ENCODE measurements around the gene RAI1.

RAI1 gene

DNA sequence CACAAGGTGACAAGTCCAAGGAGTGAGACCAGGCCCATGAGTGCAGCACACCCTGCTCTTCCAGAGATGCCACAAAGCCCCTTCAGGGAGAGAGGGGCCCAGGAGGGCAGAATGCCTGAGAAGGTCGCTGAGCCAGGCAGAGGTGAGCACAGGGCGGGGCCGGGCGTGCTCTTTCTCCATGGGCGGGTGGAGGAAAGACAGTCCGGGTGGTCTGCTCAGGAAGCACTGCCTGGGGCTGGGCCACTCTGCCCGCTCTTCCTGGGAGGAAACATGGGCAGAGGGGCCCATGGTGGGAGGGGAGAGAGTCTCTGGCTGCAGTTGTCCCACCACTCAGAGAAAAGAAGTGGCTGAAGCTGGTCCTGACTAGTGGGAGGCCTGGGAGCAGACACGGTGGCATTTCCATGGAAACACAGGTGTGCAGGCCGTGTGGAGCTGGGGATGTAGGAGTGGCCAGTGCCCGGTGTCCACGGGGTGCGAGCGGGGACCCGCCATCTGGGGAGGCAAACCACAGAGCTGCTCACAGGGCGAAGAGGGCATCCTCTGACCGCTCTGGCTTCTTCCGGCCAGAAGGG, 165.9 kb downstream of the RAI1 start:
- DNase-seq (ENCODE audit: low spot score), result no peak

DNA sequence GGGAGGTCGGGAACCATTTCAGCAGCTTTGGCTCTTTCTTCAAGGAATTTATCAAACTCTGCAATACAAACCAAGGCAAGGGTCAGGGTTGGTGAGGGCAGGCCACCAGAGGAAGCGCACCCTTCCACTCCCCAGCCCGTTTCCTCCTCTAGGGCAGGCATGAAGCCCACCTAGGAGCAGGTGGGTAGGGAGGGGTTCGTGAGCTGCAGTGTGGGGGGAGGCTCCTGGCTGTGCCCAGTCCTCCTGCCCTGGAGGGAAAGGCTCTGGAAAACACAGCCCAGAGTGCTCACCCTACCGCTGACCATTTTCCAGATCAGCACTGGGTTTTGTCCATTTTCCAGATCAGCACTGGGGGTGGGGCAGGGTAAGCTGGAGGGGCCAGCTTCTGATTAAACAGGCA, 166.5 kb downstream of the RAI1 start:
- DNase-seq (ENCODE audit: low spot score), result no peak

DNA sequence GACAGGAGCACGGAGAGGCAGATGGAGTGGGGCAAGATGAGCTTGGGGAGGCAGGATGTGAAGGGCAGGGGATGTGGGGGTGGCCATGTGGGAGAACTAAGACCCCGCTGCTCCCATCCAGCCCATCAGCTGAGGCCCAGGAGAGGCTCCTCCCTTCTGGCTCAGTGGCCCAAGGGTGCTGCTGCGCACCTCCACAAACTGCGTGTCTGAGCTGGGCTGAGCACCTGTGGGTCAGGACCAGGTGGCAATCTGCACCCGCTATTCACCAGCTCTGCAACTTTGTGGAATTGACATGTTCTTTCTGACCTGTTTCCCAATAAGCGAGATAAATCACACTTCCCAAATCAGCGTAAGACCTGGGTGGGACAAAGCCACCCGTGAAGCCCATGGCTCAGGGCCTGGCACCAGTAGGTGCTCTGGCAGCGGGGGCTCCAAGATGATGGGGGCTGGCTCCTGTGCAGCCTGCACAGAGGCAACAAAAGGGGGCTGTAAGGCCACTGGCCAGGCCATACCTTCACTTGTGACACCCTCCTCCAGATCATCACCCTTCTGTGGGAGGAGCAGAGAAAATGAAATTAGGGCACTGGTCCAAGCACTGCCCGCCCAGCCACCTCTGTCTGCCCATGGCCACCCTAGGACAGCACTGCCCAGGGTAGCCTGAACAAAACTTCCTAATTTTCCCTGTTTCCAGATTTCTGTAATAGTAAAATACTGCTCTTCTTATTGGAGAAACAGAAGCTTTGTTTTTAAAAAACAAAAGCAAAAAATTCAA, 167.2 kb downstream of the RAI1 start:
- DNase-seq (ENCODE audit: low spot score), result no peak

DNA sequence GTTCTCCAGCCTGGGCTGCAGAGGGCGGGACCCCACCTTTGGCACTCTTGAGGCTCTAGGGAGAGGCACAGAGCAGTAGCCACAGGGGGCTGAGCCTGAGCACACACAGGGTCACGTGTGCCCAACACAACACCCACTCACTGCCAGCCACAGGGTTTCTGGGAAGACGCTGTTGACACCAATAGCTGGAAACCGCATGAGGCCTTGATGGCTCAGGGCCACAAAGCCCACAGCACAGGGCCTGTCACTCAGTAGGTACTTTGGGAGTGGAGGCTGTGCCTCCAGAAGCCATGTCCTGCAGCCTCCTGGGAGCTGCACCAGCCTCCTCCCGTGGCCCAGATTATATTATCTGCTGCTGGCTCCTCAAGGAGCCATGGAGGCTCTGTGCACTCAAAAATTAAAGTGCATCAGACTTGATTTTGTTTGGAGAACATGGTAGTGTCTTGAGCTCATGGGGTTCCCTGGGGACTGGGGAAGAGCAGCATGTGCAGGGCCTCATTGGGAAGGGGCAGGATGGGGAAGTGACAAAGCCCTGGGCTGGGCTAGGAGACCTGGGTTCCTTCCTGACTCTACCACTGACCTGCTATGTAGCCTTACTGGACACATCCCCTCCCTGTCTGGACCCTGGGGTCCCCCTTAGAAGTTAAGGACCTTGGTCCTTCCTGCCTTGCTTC, 168.0 kb downstream of the RAI1 start:
- no peak for DNase-seq (ENCODE audit: low spot score)

DNA sequence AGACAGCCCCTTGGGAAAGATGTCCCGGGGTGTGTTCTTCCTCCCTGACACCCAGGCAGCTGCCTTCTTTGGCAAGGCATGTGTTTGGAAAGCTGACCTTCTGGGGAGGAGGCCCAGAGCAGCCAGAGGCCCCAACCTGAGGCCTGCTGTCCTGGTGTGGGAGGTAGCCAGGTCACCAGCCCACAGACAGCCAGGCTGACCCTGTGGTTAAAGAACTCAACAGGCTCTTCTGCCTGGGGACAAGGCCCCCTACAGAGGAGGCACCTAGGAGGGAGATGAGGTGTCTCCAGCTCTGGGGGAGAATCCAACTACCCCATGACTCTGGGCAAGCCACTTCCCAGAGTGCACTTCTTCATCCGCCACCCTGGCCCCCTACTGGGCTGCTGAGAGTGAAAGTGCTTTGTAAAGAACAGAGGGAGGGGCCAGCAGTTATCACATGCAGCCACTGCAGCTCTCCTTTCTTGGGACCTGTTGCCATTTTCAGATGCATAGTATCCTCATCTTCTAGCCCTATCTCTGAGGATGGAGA, 168.7 kb downstream of the RAI1 start:
- DNase-seq (ENCODE audit: low spot score), result no peak

DNA sequence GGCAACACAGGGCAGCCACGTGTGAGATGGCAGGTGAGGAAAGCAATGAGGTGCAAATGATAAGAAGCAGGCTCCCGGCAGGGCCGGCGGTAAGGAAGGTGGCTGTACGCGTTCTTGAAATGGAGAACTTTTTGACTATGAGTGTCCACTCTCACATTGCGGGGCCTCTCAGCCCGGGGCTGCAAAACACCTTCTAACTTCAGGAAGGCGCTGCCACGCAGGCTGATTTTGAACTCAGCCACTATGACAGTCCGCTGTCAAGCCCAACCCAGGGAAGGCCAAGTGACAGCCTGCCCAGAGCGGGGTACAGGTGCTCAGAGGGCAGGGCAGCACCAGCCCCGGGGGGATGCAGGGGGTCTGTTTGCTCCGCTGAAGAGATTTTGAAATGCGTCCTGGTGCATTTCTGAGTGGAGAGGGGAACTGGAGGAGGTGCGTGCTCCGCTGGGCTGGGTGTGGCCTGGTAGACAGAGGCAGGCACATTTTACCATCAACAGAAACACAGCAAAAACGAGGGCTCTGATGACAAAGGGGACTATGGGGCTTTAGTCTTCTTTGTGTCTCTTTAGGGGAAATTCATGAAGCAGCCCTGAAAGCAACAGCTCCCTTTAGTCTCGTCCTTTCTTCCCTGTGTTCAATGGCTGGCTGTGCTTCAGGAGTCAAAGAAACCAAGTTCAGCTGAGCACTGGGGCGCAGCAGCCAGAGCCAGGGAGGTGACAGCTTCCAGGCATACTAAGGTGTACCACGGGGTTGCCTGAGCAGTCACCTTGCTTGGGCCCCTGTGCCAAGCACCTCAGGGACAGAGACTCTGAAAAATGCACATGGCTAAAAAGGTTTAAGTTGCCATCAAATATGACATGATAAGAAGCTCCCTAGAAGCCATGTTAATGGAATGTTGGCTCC, 170.1 kb downstream of the RAI1 start:
- no peak for DNase-seq (ENCODE audit: low spot score)

DNA sequence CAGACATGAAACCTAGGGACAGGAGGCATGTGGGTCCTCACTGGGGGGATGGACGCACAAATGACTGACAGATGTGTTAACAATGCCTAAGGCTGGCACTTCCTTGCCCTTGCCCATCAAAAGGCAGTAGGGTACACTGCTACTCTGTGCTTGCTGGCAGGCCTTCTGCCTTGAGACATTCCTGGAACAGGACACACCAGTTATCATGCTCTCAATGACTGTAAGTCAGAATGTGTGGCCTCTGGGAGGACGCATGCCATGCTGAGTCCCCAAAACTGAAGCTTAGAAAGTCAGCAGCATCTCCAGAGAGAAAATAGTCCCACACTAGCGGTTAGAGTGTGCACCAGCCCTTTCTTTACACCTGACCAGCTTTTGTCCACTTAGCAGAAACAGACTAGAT, 171.7 kb downstream of the RAI1 start:
- no peak for DNase-seq (ENCODE audit: low spot score)

DNA sequence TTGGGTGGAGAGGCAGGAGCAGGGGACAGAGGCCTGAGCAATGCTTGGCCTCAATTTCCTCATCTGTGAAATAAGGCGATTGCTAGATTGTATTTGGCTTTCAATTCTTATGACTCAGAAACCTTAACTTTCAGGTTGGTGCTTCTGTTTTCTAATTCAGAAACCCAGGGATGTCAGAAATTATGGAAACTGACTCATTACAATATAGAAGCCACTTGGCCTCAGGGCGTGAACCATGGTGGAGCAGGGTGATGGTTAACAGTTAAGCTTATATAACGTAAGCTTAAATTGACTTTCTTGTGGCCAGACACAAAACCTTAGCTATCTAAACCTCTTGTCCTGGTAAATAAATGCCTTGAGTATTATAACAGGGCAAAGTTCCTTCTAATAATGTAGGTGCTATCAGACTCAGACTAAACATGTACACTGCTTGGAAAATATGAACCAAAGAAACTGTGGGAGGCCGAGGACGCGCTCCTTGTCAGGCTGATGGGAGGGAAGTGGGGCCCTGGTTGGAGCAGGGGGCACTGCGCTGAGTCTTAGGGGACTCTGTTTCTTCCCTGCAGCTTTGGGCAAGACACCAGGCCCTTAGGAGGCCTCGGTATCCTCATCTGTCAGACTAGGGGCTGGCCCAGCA, 172.7 kb downstream of the RAI1 start:
- DNase-seq (ENCODE audit: low spot score), result no peak

DNA sequence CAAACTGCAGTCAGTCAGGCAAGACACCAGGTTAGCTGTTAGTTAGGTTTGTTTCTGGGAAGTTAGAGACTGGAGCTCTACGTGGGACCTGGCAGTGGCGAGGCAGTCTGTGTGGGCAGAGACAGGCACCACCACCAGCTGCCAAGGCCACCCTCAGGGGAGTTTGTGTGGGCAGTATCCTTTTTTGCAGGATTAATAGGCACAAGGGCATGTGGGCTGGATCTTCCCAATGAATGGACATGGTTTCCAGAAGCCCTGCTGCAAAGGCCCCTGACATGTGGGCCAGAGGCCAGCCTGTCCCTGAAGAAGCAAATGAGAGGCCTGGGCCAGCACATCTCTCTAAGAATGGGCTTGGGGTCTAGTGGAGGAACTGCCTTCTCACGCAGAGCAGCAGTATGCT, 174.7 kb downstream of the RAI1 start:
- no peak for DNase-seq (ENCODE audit: low spot score)

DNA sequence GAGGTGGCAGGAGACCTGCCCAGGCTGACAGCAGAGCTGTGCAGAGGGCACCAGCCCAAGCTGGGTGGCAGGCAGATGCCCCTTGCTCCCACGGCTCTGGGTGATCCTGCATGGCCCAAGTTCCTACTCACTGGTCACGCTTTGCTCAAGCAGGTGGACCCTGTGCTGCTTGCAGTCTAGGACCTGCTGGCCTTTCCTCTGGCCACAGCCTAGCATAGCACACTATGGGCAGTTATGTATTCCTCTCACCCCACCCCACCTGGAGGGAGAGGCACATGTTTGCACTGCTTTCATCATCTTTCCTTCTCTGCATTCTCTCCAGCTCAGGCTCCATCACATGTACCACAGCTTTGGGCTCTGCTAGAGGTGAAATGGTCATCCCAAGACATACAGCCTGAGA, 175.1 kb downstream of the RAI1 start:
- no peak for DNase-seq (ENCODE audit: low spot score)

DNA sequence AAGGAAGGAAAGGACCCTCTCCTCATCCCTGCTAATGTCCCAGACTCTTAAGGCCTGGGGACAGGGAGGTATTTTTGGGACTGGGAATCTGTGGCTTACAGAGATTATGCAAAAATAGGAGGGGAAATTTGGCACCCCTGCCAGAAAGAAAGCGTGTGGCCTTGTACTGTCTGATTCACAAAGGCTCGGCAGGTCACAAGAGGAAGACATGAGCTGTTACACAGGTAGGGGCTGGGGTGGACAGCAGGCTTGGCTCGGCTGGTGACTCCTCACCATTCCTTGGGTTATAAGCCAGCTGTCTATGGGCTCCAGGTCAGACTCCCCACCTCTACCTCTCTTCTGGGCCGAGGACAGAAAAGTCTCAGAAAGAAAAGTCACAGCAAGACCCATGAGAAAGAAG, 176.2 kb downstream of the RAI1 start:
- no peak for DNase-seq (ENCODE audit: low spot score)

DNA sequence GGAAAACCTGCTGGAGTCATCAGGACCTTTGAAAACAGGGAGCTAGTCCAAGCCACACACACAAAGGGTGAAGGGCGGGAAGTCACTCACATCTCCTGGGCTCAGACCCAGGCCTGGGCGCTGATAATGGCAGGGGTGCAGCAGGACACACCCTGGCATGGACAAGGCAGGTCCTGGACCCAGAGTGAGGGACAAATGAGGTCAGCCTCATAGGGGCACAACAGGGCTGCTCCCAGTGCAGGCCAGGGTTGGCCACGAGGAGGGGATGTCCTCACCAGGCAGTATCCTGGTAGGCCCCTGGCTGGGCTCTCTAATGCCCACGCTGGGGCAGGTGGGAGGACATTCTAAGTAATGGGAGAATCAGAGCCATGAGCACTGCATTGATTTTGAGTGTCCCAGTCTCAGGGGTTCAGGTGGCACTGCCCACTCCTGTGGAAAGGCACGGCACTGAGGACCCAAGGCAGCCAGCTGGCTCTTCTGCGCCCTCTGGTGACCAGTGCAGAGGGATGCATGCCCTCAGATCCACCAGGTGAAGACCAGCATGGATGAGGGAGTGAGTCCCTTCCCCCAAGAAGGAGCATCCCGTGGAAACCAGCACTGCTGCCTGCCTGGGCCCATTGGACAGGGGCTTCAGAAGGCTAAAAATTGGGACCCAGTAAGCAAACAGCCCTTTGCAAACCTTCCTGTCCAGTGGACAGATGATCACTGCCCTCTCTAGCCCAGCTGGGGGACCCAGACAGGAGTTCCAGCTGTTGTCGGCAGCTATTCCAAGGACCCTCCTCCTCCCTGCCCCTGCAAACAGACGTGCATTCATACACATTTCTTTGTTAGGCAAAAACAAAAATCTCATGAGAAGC, 178.9 kb downstream of the RAI1 start:
- peak; percentile 80 for DNase-seq (ENCODE audit: low spot score)

DNA sequence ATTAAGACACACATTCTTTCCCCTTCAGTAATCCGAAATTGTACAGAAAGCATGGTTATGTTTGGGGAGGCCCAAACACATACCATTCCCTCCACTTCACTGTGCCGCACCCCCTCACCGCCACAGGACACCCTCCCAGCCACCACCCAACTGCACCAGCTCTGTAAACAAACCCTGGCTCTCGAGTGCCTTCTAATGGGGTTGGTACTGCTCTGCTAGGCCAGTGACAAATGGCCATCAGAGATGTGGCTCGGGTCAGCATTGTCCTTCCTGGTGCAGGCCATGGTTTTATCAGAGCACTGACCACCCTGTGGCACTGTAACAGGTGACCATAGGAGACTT, 179.5 kb downstream of the RAI1 start:
- no peak for DNase-seq (ENCODE audit: low spot score)

Measured in left forelimb (tissue), 1 donor.